DND-41 (cell line): ENCODE data around the gene TNRC6B.
A peak's percentile ranks its signal among the peaks of the same experiment; 100 is the strongest.

Experiments
- ATAC-seq: fragments of 200-7000 bp; cut with Tn5 transposase; 3 replicates; pipeline ENCODE4 v1.9.1; 2021; ENCODE audit warnings: low read depth; ENCODE audit not compliant: insufficient read depth
- DNase-seq: peaks from one replicate; pipeline ENCODE4 v3.0.0-alpha.2; 2020
- H2AFZ ChIP-seq: 2 replicates; pipeline ENCODE4 v1.6.0; 2012; ENCODE audit warnings: low read depth, low read length
- H3K27ac ChIP-seq: 2 replicates; pipeline ENCODE4 v1.5.1; 2012; ENCODE audit warnings: low read length, inconsistent platforms
- H3K27me3 ChIP-seq: fragments of 200-600 bp; sonication (generic); 2 replicates; pipeline ENCODE4 v1.6.0; 2012; ENCODE audit warnings: low read length, mild to moderate bottlenecking, inconsistent platforms; ENCODE audit not compliant: insufficient read depth, poor library complexity
- H3K36me3 ChIP-seq: 2 replicates; pipeline ENCODE4 v1.5.1; 2012; ENCODE audit warnings: low read length, inconsistent platforms; ENCODE audit not compliant: insufficient read depth
- H3K4me1 ChIP-seq: 2 replicates; pipeline ENCODE4 v1.5.1; 2012; ENCODE audit warnings: mild to moderate bottlenecking, low read length; ENCODE audit not compliant: insufficient read depth
- H3K4me2 ChIP-seq: 2 replicates; pipeline ENCODE4 v1.6.0; 2012; ENCODE audit warnings: mild to moderate bottlenecking, moderate library complexity, low read length, inconsistent platforms; ENCODE audit not compliant: insufficient read depth
- H3K4me3 ChIP-seq, 2 experiments: fragments of 200-600 bp in 1 of 2; shearing (Covaris generic) in 1 of 2; 2 replicates each; pipeline ENCODE4 v1.5.1; 2012 to 2016; ENCODE audit warnings: inconsistent platforms in 2 of 2, low read length in 2 of 2, mild to moderate bottlenecking in 2 of 2, low read depth in 1 of 2, moderate library complexity in 1 of 2
- H3K79me2 ChIP-seq: 2 replicates; pipeline ENCODE4 v1.6.0; 2012; ENCODE audit warnings: low read length, inconsistent platforms; ENCODE audit not compliant: insufficient read depth
- H3K9ac ChIP-seq: 2 replicates; pipeline ENCODE4 v1.6.0; 2012; ENCODE audit warnings: low read depth, mild to moderate bottlenecking, inconsistent platforms, low read length, moderate library complexity
- H3K9me3 ChIP-seq: 2 replicates; pipeline ENCODE4 v1.5.1; 2012; ENCODE audit warnings: low read length, moderate library complexity, mild to moderate bottlenecking, inconsistent platforms; ENCODE audit not compliant: insufficient read depth, severe bottlenecking
- H4K20me1 ChIP-seq: 2 replicates; pipeline ENCODE4 v1.6.0; 2012; ENCODE audit warnings: low read length; ENCODE audit not compliant: insufficient read depth
- EZH2 ChIP-seq: IDR thresholded peaks from 3 replicates; pipeline ENCODE4 v1.6.1; 2012; ENCODE audit warnings: borderline replicate concordance, low read depth, mild to moderate bottlenecking, moderate library complexity, low read length, inconsistent platforms; ENCODE audit not compliant: severe bottlenecking
- TF ChIP-seq, protein P1 (sequence below): IDR thresholded peaks from 2 replicates; pipeline ENCODE4 v1.5.1; 2012; ENCODE audit warnings: borderline replicate concordance, low read length, moderate library complexity, mild to moderate bottlenecking; ENCODE audit not compliant: poor library complexity, severe bottlenecking; ENCODE audit errors: extremely low read depth

The TNRC6B gene

DNA sequence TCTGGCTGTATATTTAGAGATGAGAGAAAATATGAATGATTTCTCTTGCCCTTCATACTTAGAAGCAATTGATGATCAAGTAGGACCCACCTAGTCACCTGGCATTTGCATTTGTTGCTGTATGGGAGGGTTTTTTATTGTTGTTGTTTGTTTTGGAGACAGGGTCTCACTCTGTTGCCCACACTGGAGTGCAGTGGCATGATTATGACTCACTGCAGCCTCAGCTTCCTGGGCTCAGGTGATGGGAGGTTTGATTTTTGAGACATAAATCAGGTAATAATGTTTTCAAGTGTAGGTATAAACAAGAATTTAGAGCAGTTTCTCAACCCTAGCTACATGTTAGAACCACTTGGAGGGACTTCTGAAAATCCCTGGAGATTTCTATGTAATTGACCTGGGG is 63.0 kb downstream of the TNRC6B start:
- Histone ChIP-seq H3K27ac (no peak overlapping the region), H3K79me2 (peaks cover 90% of the 10 kb centered on the region), H3K4me1 (peaks cover 19% of the 10 kb centered on the region), H3K4me3 (no peak overlapping the region), H3K4me2 (no peak overlapping the region), H3K9me3 (no peaks in the 10 kb centered on the region), H3K27me3 (no peaks in the 10 kb centered on the region), H3K9ac (no peak overlapping the region), H3K36me3 (peaks cover 6% of the 10 kb centered on the region; the same call in 1 of the 2 replicates), H2AFZ (no peak overlapping the region), H4K20me1 (peaks cover 55% of the 10 kb centered on the region)
- TF ChIP-seq EZH2 = no peak
- TF ChIP-seq, protein P1, sequence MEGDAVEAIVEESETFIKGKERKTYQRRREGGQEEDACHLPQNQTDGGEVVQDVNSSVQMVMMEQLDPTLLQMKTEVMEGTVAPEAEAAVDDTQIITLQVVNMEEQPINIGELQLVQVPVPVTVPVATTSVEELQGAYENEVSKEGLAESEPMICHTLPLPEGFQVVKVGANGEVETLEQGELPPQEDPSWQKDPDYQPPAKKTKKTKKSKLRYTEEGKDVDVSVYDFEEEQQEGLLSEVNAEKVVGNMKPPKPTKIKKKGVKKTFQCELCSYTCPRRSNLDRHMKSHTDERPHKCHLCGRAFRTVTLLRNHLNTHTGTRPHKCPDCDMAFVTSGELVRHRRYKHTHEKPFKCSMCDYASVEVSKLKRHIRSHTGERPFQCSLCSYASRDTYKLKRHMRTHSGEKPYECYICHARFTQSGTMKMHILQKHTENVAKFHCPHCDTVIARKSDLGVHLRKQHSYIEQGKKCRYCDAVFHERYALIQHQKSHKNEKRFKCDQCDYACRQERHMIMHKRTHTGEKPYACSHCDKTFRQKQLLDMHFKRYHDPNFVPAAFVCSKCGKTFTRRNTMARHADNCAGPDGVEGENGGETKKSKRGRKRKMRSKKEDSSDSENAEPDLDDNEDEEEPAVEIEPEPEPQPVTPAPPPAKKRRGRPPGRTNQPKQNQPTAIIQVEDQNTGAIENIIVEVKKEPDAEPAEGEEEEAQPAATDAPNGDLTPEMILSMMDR = no peak
- no peak for ATAC-seq
- no peak for DNase-seq

DNA sequence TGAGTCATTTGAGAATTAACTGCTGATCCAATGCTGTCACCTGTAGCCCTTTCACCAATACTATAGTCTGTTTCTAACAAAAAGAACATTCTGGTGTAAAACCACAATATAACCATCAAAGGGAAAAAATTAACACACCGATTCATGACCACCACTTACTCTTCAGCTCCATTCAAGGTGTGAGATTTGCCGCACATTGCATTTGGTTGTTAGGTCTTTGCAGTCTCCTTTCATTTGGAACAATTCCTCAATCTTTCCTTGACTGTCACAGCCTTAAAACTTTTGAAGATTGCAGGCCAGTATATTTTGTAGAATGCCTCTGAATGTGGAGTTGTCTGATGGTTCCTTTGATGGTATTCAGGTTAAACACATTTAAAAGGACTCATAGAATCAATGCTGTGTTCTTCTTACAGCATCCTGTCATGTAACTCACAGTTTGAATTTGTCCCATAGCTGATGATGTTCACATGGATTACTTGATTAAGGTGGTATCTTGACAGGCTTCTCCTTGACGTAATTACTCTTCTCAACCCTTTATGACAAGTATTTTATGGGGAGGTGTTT is 63.6 kb downstream of the TNRC6B start:
- ATAC-seq = peak; percentile 48; the same call in 2 of the 3 replicates
- H3K9me3 ChIP-seq = no peaks in the 10 kb centered on the region
- H3K9ac ChIP-seq = no peak overlapping the region
- H4K20me1 ChIP-seq = peaks cover 54% of the 10 kb centered on the region
- H3K4me1 ChIP-seq = peaks cover 19% of the 10 kb centered on the region
- no peak overlapping the region for H3K4me2 ChIP-seq
- no peak for DNase-seq
- no peaks in the 10 kb centered on the region for H3K27me3 ChIP-seq
- no peak overlapping the region for H2AFZ ChIP-seq
- TF ChIP-seq, protein P1 = no peak
- no peak for TF ChIP-seq EZH2
- peaks cover 90% of the 10 kb centered on the region for H3K79me2 ChIP-seq
- H3K4me3 ChIP-seq = no peak overlapping the region
- H3K36me3 ChIP-seq = peaks cover 12% of the 10 kb centered on the region; the same call in 1 of the 2 replicates
- no peak overlapping the region for H3K27ac ChIP-seq

DNA sequence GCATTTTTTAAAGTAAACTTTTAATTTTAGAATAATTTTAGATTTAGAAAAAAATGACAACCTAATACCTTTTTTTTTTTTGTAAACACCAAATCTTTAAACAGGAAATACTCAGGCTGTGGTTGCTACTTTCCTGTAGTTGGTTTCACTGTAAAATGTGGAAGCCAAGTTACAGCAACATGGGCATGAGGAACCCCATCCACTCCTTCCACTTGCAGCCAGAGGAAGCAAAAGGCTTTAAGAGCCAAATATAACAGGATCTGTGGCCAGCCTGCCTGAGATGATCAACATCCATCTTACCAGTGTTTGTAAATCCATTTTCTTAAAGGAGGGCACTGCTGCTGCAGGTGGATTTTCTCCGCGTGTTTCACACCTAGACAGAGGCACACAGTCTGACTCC is 66.2 kb downstream of the TNRC6B start:
- peak; percentile 80 for ATAC-seq
- Histone ChIP-seq H3K9ac (no peak overlapping the region), H3K4me1 (peaks cover 19% of the 10 kb centered on the region), H3K4me2 (no peak overlapping the region), H3K27me3 (no peaks in the 10 kb centered on the region), H3K27ac (peak overlapping the region; percentile 59), H3K36me3 (peaks cover 24% of the 10 kb centered on the region), H4K20me1 (peaks cover 45% of the 10 kb centered on the region), H3K79me2 (peaks cover 89% of the 10 kb centered on the region), H2AFZ (no peak overlapping the region), H3K4me3 (no peak overlapping the region), H3K9me3 (no peaks in the 10 kb centered on the region)
- DNase-seq = peak; percentile 27
- TF ChIP-seq EZH2 = no peak
- TF ChIP-seq, protein P1 = no peak

DNA sequence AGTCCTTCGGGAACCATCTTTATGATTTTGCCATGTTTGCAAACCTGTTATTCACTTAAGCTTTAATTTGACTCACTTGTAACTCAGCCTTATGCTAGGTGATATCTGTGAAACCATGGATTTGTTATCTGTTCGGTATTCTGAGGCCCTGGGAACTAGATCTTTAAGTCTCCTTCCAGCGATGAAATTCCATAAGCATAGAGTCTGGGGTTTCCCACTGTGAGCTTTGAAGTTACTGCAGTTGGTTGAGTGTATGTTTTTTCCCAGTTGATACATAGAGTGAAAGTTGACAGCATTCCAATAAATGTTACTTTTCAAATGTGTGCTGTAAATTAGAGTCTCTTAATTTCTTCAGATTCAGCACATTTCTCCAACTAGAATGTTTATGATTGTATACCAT is 66.9 kb downstream of the TNRC6B start:
- H3K9ac ChIP-seq = no peak overlapping the region

More for the DNA sequence above, 66.9 kb downstream of the TNRC6B start:
- DNase-seq = no peak
- no peak overlapping the region for H3K4me2 ChIP-seq
- H3K4me3 ChIP-seq = no peak overlapping the region
- H3K27me3 ChIP-seq = no peaks in the 10 kb centered on the region
- peaks cover 29% of the 10 kb centered on the region for H3K36me3 ChIP-seq
- H3K4me1 ChIP-seq = peaks cover 16% of the 10 kb centered on the region
- ATAC-seq = no peak
- H2AFZ ChIP-seq = no peak overlapping the region
- H3K9me3 ChIP-seq = no peaks in the 10 kb centered on the region
- TF ChIP-seq EZH2 = no peak
- TF ChIP-seq, protein P1 = no peak
- H3K79me2 ChIP-seq = peaks cover 89% of the 10 kb centered on the region
- H4K20me1 ChIP-seq = peaks cover 43% of the 10 kb centered on the region
- H3K27ac ChIP-seq = no peak overlapping the region
